ENCODE data around the gene RPLP2.
A peak's percentile ranks its signal among the peaks of the same experiment; 100 is the strongest.

Gene RPLP2

GRCh38 chr11:789943-790342, 19.8 kb upstream of the RPLP2 start, which contains the start of gene CEND1:
Gene CEND1, minus strand, starts transcription at chr11:790090. Its CDS starts 1,514 bp downstream, at chr11:788576.
- H3K4me3 ChIP-seq (ENCODE audit: low read depth, low read length) = peak within 1 kb of the TSS; percentile 46
- no peak for TF ChIP-seq CTCF (IDR thresholded peaks at IDR 0.05; ENCODE audit: low read depth, low read length)

GRCh38 chr11:790721-791564, 18.8 kb upstream of the RPLP2 start:
- H3K4me3 ChIP-seq (ENCODE audit: low read depth, low read length) = no peak overlapping the region
- no peak for TF ChIP-seq CTCF (IDR thresholded peaks at IDR 0.05; ENCODE audit: low read depth, low read length)

GRCh38 chr11:791658-792534, 17.9 kb upstream of the RPLP2 start:
- TF ChIP-seq CTCF (IDR thresholded peaks at IDR 0.05; ENCODE audit: low read depth, low read length) = no peak

GRCh38 chr11:792535-792821, 17.3 kb upstream of the RPLP2 start:
- no peak overlapping the region for H3K4me3 ChIP-seq (ENCODE audit: low read depth, low read length)
- TF ChIP-seq CTCF (IDR thresholded peaks at IDR 0.05; ENCODE audit: low read depth, low read length) = no peak

More at GRCh38 chr11:791658-792534, 17.9 kb upstream of the RPLP2 start:
- H3K4me3 ChIP-seq (ENCODE audit: low read depth, low read length) = no peak overlapping the region

- no peak for TF ChIP-seq CTCF (IDR thresholded peaks at IDR 0.05; ENCODE audit: low read depth, low read length)
- no peak overlapping the region for H3K4me3 ChIP-seq (ENCODE audit: low read depth, low read length)
These were observed 16.9 kb upstream of the RPLP2 start for GRCh38 chr11:792873-793272.

GRCh38 chr11:793556-793955, 16.2 kb upstream of the RPLP2 start:
- no peak for TF ChIP-seq CTCF (IDR thresholded peaks at IDR 0.05; ENCODE audit: low read depth, low read length)
- H3K4me3 ChIP-seq (ENCODE audit: low read depth, low read length) = no peak overlapping the region

Measured in WI38 (cell line).